HG02642 (cell line): ENCODE data around the gene WDFY1.

Source experiments
- ATAC-seq: cut with Tn5 transposase; IDR thresholded peaks from one replicate; pipeline ENCODE4 v1.9.1; 2021; ENCODE audit warnings: mild to moderate bottlenecking; ENCODE audit not compliant: unreplicated experiment, poor library complexity

WDFY1 gene

GRCh38 chr2:223865124-223865523, 80.0 kb downstream of the WDFY1 start:
- ATAC-seq, result no peak

- no peak for ATAC-seq
These were observed 81.6 kb downstream of the WDFY1 start for GRCh38 chr2:223863491-223863890.

- no peak for ATAC-seq
These were observed 84.1 kb downstream of the WDFY1 start for GRCh38 chr2:223860809-223861738.

- no peak for ATAC-seq
These were observed 86.1 kb downstream of the WDFY1 start for GRCh38 chr2:223859070-223859469.

- ATAC-seq, result no peak
These were observed 88.6 kb downstream of the WDFY1 start for GRCh38 chr2:223856584-223856983.

GRCh38 chr2:223856021-223856420, 89.1 kb downstream of the WDFY1 start:
- ATAC-seq, result no peak

- ATAC-seq, result no peak
These were observed 89.7 kb downstream of the WDFY1 start for GRCh38 chr2:223855426-223855825.

GRCh38 chr2:223854741-223855140, 90.4 kb downstream of the WDFY1 start:
- no peak for ATAC-seq

GRCh38 chr2:223853425-223853837, 91.7 kb downstream of the WDFY1 start:
- no peak for ATAC-seq

GRCh38 chr2:223852281-223852795, 92.8 kb downstream of the WDFY1 start:
- ATAC-seq, result no peak

- no peak for ATAC-seq
These were observed 97.7 kb downstream of the WDFY1 start for GRCh38 chr2:223847410-223847809.

- no peak for ATAC-seq
These were observed 98.6 kb downstream of the WDFY1 start for GRCh38 chr2:223846515-223846914.

- ATAC-seq, result no peak
These were observed 103.5 kb downstream of the WDFY1 start for GRCh38 chr2:223841436-223842190.

GRCh38 chr2:223837287-223838061, 107.7 kb downstream of the WDFY1 start, which contains the start of gene AP1S3:
Gene AP1S3 (minus strand): TSS chr2:223837582. CDS start chr2:223837450, 132 bp downstream.
- peak; percentile 78 for ATAC-seq

- peak; percentile 60 for ATAC-seq
These were observed 109.2 kb downstream of the WDFY1 start for GRCh38 chr2:223835701-223836532.

GRCh38 chr2:223834431-223834830, 110.7 kb downstream of the WDFY1 start:
- no peak for ATAC-seq

GRCh38 chr2:223832241-223832903, 112.8 kb downstream of the WDFY1 start:
- no peak for ATAC-seq

- ATAC-seq, result no peak
These were observed 116.0 kb downstream of the WDFY1 start for GRCh38 chr2:223829128-223829527.

GRCh38 chr2:223828314-223828713, 116.8 kb downstream of the WDFY1 start:
- no peak for ATAC-seq
